ENCODE data around the gene PDZK1IP1. TPM values are rescaled to one million over a fixed set of nuclear protein-coding genes. Genes with fewer than 3 reads are reported as not detected.
"Not testable (repeated sequence)": the region's sequence is repeated elsewhere in the genome, so short reads cannot be mapped to it uniquely, and the experiment has no call there.

Gene PDZK1IP1
- total and polyA plus RNA-seq, 2 donors (not counting 1 experiment from before 2014, with no cell fraction given): 0.21 TPM; not detected in 1

GRCh38 chr1:47149162-47149561 is 40.7 kb downstream of the PDZK1IP1 start:
- POLR2A ChIA-PET; H3K79me2 ChIP-seq (ENCODE audit: control insufficient read depth, insufficient read depth, low read length); DNase-seq; H2AFZ ChIP-seq (ENCODE audit: insufficient read depth, low read depth, low read length, poor library complexity, severe bottlenecking); ATAC-seq (ENCODE audit: low read depth); H3K4me3 Mint-ChIP-seq; H4K20me1 ChIP-seq (ENCODE audit: control insufficient read depth, insufficient read depth, low read length, poor library complexity, severe bottlenecking); H3K9me3 Mint-ChIP-seq (ENCODE audit: insufficient read depth); H3K27ac Mint-ChIP-seq; H3K4me2 ChIP-seq (replicated peaks; ENCODE audit: low read depth, low read length, poor library complexity, severe bottlenecking); H3K4me1 Mint-ChIP-seq; H3K36me3 ChIP-seq (replicated peaks in 1 of 2; ENCODE audit: control extremely low read depth in 1 of 2, control insufficient read depth in 1 of 2, extremely low read depth in 1 of 2, insufficient read depth in 2 of 2, low read length in 1 of 2); H3K4me3 ChIP-seq (ENCODE audit: control extremely low read depth in 1 of 5, extremely low read depth in 1 of 5, insufficient read depth in 1 of 5, low read depth in 2 of 5, low read length in 4 of 5); H3K27ac ChIP-seq (ENCODE audit: low read length in 2 of 2); intact Hi-C loops (cut with micrococcal nuclease); H3K9me3 ChIP-seq (ENCODE audit: control extremely low read depth in 1 of 3, control insufficient read depth in 2 of 3, insufficient read depth in 1 of 3, low read length in 2 of 3); H3K4me1 ChIP-seq (ENCODE audit: control insufficient read depth in 2 of 2, insufficient read depth in 2 of 2, low read length in 2 of 2); CTCF ChIA-PET; H3K9ac ChIP-seq (ENCODE audit: low read length); H3K27me3 ChIP-seq (replicated peaks in 1 of 4; ENCODE audit: control extremely low read depth in 1 of 4, control insufficient read depth in 3 of 4, insufficient read depth in 4 of 4, low read length in 3 of 4): not testable (repeated sequence)
- H3K27me3 Mint-ChIP-seq: peaks cover 40% of the 10 kb centered on the region
- WGBS (ENCODE audit: insufficient coverage): 84% methylated on average over 4 of the region's 9 CpGs

DNA sequence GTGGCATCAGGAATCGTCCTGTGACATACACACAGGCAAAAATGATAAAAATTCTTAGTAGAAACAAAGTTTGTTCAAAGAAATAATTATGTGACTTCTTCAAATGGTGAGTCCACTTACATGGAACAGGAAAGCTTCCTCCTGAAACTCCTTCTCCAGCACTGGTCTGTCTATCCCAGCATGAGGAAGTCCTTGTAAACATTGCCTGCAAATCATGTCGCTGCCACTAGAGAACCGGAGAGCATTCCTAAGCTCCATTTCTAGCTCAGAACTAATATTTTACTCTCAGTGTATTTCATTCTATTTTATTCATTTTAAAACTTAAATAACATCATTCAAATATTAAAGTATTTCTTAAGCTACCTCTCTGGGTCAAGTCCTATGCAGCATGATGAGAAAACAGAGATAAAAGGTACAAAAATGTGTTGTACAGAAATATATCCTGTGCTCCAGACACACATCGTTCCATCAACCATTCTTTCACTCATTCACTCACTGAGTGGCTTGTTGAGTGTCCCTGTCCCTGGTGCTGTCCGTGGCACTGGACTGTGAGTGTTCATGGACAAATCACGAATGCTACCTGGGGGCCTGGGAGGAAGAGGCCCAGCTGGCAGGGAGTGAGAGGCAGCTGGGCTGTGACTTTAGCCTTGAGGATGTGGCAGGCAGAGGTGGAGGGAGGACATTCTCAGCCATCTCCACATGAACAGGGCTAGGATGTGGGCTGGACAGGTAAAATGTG is 42.6 kb downstream of the PDZK1IP1 start:
- WGBS (ENCODE audit: insufficient coverage): 63% methylated on average over 1 of the region's 6 CpGs
- Histone ChIP-seq H3K27me3 (replicated peaks in 1 of 4; ENCODE audit: control extremely low read depth in 1 of 4, control insufficient read depth in 3 of 4, insufficient read depth in 4 of 4, low read length in 3 of 4) (peaks cover 0 to 3% (median 0%) of the 10 kb centered on the region in 4 experiments), H3K4me3 (ENCODE audit: control extremely low read depth in 1 of 5, extremely low read depth in 1 of 5, insufficient read depth in 1 of 5, low read depth in 2 of 5, low read length in 4 of 5) (no peak overlapping the region), H3K79me2 (ENCODE audit: control insufficient read depth, insufficient read depth, low read length) (no peaks in the 10 kb centered on the region), H3K9ac (ENCODE audit: low read length) (no peak overlapping the region), H2AFZ (ENCODE audit: insufficient read depth, low read depth, low read length, poor library complexity, severe bottlenecking) (no peak overlapping the region), H3K9me3 (ENCODE audit: control extremely low read depth in 1 of 3, control insufficient read depth in 2 of 3, insufficient read depth in 1 of 3, low read length in 2 of 3) (no peaks in the 10 kb centered on the region), H3K27ac (ENCODE audit: low read length in 2 of 2) (no peak overlapping the region), H4K20me1 (ENCODE audit: control insufficient read depth, insufficient read depth, low read length, poor library complexity, severe bottlenecking) (no peaks in the 10 kb centered on the region), H3K4me2 (replicated peaks; ENCODE audit: low read depth, low read length, poor library complexity, severe bottlenecking) (no peak overlapping the region), H3K36me3 (replicated peaks in 1 of 2; ENCODE audit: control extremely low read depth in 1 of 2, control insufficient read depth in 1 of 2, extremely low read depth in 1 of 2, insufficient read depth in 2 of 2, low read length in 1 of 2) (no peaks in the 10 kb centered on the region), H3K4me1 (ENCODE audit: control insufficient read depth in 2 of 2, insufficient read depth in 2 of 2, low read length in 2 of 2) (no peaks in the 10 kb centered on the region)
- Mint-ChIP-seq H3K4me3 (no peak overlapping the region), H3K4me1 (no peaks in the 10 kb centered on the region), H3K27me3 (peaks cover 33% of the 10 kb centered on the region), H3K27ac (no peak overlapping the region), H3K9me3 (ENCODE audit: insufficient read depth) (no peaks in the 10 kb centered on the region)
- CTCF ChIA-PET: no interaction called here
- intact Hi-C loops (cut with micrococcal nuclease): no loop called here
- POLR2A ChIA-PET: no interaction called here
- ATAC-seq (ENCODE audit: low read depth) (no peak), DNase-seq (no peak)
- TF ChIP-seq EZH2 (IDR thresholded peaks at IDR 0.05; ENCODE audit: borderline replicate concordance, insufficient read depth, low read depth, low read length, poor library complexity, severe bottlenecking) (no peak), CTCF (IDR thresholded peaks at IDR 0.05) (no peak)

- H3K9me3 Mint-ChIP-seq (ENCODE audit: insufficient read depth); H3K27ac Mint-ChIP-seq; H4K20me1 ChIP-seq (ENCODE audit: control insufficient read depth, insufficient read depth, low read length, poor library complexity, severe bottlenecking); H3K4me3 Mint-ChIP-seq; intact Hi-C loops (cut with micrococcal nuclease); CTCF ChIA-PET; H3K4me1 Mint-ChIP-seq; H2AFZ ChIP-seq (ENCODE audit: insufficient read depth, low read depth, low read length, poor library complexity, severe bottlenecking); DNase-seq; ATAC-seq (ENCODE audit: low read depth); H3K27me3 ChIP-seq (replicated peaks in 1 of 4; ENCODE audit: control extremely low read depth in 1 of 4, control insufficient read depth in 3 of 4, insufficient read depth in 4 of 4, low read length in 3 of 4); H3K4me3 ChIP-seq (ENCODE audit: control extremely low read depth in 1 of 5, extremely low read depth in 1 of 5, insufficient read depth in 1 of 5, low read depth in 2 of 5, low read length in 4 of 5); H3K4me1 ChIP-seq (ENCODE audit: control insufficient read depth in 2 of 2, insufficient read depth in 2 of 2, low read length in 2 of 2); H3K36me3 ChIP-seq (replicated peaks in 1 of 2; ENCODE audit: control extremely low read depth in 1 of 2, control insufficient read depth in 1 of 2, extremely low read depth in 1 of 2, insufficient read depth in 2 of 2, low read length in 1 of 2); POLR2A ChIA-PET; H3K9ac ChIP-seq (ENCODE audit: low read length); H3K9me3 ChIP-seq (ENCODE audit: control extremely low read depth in 1 of 3, control insufficient read depth in 2 of 3, insufficient read depth in 1 of 3, low read length in 2 of 3); H3K4me2 ChIP-seq (replicated peaks; ENCODE audit: low read depth, low read length, poor library complexity, severe bottlenecking); H3K79me2 ChIP-seq (ENCODE audit: control insufficient read depth, insufficient read depth, low read length); H3K27ac ChIP-seq (ENCODE audit: low read length in 2 of 2): not testable (repeated sequence)
- WGBS (ENCODE audit: insufficient coverage): no CpG with 5 or more reads among the region's 1 CpG
- peaks cover 30% of the 10 kb centered on the region for H3K27me3 Mint-ChIP-seq
Observed at GRCh38 chr1:47146495-47146894, 43.3 kb downstream of the PDZK1IP1 start.
